Measurements from ENCODE around the gene SPATA13. TPM values are rescaled to one million over a fixed set of nuclear protein-coding genes. Genes with fewer than 3 reads are reported as not detected.

The SPATA13 gene
- total and polyA plus RNA-seq, 2 donors (not counting 1 experiment from before 2014, with no cell fraction given), result 11.6 to 24.6 TPM

- Histone ChIP-seq H3K27ac (ENCODE audit: insufficient read depth, low read length) (no peak overlapping the region), H3K4me2 (ENCODE audit: extremely low read depth, insufficient read depth, low read length) (no peak overlapping the region), H3K9ac (ENCODE audit: insufficient read depth, low read length) (no peak overlapping the region), H3K9me3 (ENCODE audit: control insufficient read depth, insufficient read depth, low read depth, low read length) (no peaks in the 10 kb centered on the region), H4K20me1 (ENCODE audit: control insufficient read depth, extremely low read depth, insufficient read depth, low read length) (no peaks in the 10 kb centered on the region), H2AFZ (ENCODE audit: low read length) (no peak overlapping the region), H3K4me1 (ENCODE audit: control insufficient read depth, extremely low read depth, insufficient read depth, low read length) (peaks cover 6% of the 10 kb centered on the region), H3K27me3 (ENCODE audit: control insufficient read depth, insufficient read depth, low read length) (no peaks in the 10 kb centered on the region), H3K79me2 (ENCODE audit: control insufficient read depth, insufficient read depth, low read length) (no peaks in the 10 kb centered on the region), H3K4me3 (replicated peaks in 1 of 4; ENCODE audit: control extremely low read depth in 1 of 4, insufficient read depth in 1 of 4, low read depth in 3 of 4, low read length in 4 of 4) (no peak overlapping the region), H3K36me3 (ENCODE audit: control insufficient read depth, insufficient read depth, low read length) (no peaks in the 10 kb centered on the region)
- TF ChIP-seq EZH2 (IDR thresholded peaks at IDR 0.05; ENCODE audit: low read length, missing control alignments) (no peak), CTCF (conservative IDR thresholded peaks at IDR 0.05 in 1 of 2, IDR thresholded peaks at IDR 0.05 in 1 of 2; ENCODE audit: low read depth in 1 of 2, low read length in 2 of 2) (no peak)
- DNase-seq (ENCODE audit: low read depth in 2 of 2), result no peak
Measured at GRCh38 chr13:24273926-24274325, 113.4 kb downstream of the SPATA13 start.

GRCh38 chr13:24274452-24275021 lies 114.0 kb downstream of the SPATA13 start:
- no peaks in the 10 kb centered on the region for H3K79me2 ChIP-seq (ENCODE audit: control insufficient read depth, insufficient read depth, low read length)
- H3K36me3 ChIP-seq (ENCODE audit: control insufficient read depth, insufficient read depth, low read length), result no peaks in the 10 kb centered on the region
- DNase-seq (ENCODE audit: low read depth in 2 of 2), result peak in 1 of 2 donors; percentile 72
- H3K27me3 ChIP-seq (ENCODE audit: control insufficient read depth, insufficient read depth, low read length), result no peaks in the 10 kb centered on the region
- TF ChIP-seq EZH2 (IDR thresholded peaks at IDR 0.05; ENCODE audit: low read length, missing control alignments) (no peak), CTCF (conservative IDR thresholded peaks at IDR 0.05 in 1 of 2, IDR thresholded peaks at IDR 0.05 in 1 of 2; ENCODE audit: low read depth in 1 of 2, low read length in 2 of 2) (no peak)
- no peak overlapping the region for H3K4me3 ChIP-seq (replicated peaks in 1 of 4; ENCODE audit: control extremely low read depth in 1 of 4, insufficient read depth in 1 of 4, low read depth in 3 of 4, low read length in 4 of 4)
- H3K9me3 ChIP-seq (ENCODE audit: control insufficient read depth, insufficient read depth, low read depth, low read length), result no peaks in the 10 kb centered on the region
- H3K27ac ChIP-seq (ENCODE audit: insufficient read depth, low read length), result no peak overlapping the region
- H2AFZ ChIP-seq (ENCODE audit: low read length), result no peak overlapping the region
- H3K9ac ChIP-seq (ENCODE audit: insufficient read depth, low read length), result no peak overlapping the region
- no peak overlapping the region for H3K4me2 ChIP-seq (ENCODE audit: extremely low read depth, insufficient read depth, low read length)
- H3K4me1 ChIP-seq (ENCODE audit: control insufficient read depth, extremely low read depth, insufficient read depth, low read length), result peaks cover 6% of the 10 kb centered on the region
- H4K20me1 ChIP-seq (ENCODE audit: control insufficient read depth, extremely low read depth, insufficient read depth, low read length), result no peaks in the 10 kb centered on the region

GRCh38 chr13:24275041-24275440 lies 114.5 kb downstream of the SPATA13 start:
- no peak overlapping the region for H3K9ac ChIP-seq (ENCODE audit: insufficient read depth, low read length)

More at GRCh38 chr13:24275041-24275440, 114.5 kb downstream of the SPATA13 start:
- Histone ChIP-seq H3K27ac (ENCODE audit: insufficient read depth, low read length) (no peak overlapping the region), H3K36me3 (ENCODE audit: control insufficient read depth, insufficient read depth, low read length) (no peaks in the 10 kb centered on the region), H3K9me3 (ENCODE audit: control insufficient read depth, insufficient read depth, low read depth, low read length) (no peaks in the 10 kb centered on the region), H3K4me3 (replicated peaks in 1 of 4; ENCODE audit: control extremely low read depth in 1 of 4, insufficient read depth in 1 of 4, low read depth in 3 of 4, low read length in 4 of 4) (no peak overlapping the region), H3K4me1 (ENCODE audit: control insufficient read depth, extremely low read depth, insufficient read depth, low read length) (peaks cover 6% of the 10 kb centered on the region), H3K79me2 (ENCODE audit: control insufficient read depth, insufficient read depth, low read length) (no peaks in the 10 kb centered on the region), H4K20me1 (ENCODE audit: control insufficient read depth, extremely low read depth, insufficient read depth, low read length) (no peaks in the 10 kb centered on the region), H3K4me2 (ENCODE audit: extremely low read depth, insufficient read depth, low read length) (no peak overlapping the region), H2AFZ (ENCODE audit: low read length) (no peak overlapping the region), H3K27me3 (ENCODE audit: control insufficient read depth, insufficient read depth, low read length) (no peaks in the 10 kb centered on the region)
- TF ChIP-seq EZH2 (IDR thresholded peaks at IDR 0.05; ENCODE audit: low read length, missing control alignments), result no peak
- TF ChIP-seq CTCF (conservative IDR thresholded peaks at IDR 0.05 in 1 of 2, IDR thresholded peaks at IDR 0.05 in 1 of 2; ENCODE audit: low read depth in 1 of 2, low read length in 2 of 2), result peak in 1 of 2 donors; percentile 4
- no peak for DNase-seq (ENCODE audit: low read depth in 2 of 2)

Data from fibroblast of lung (primary cell).